HepG2 (cell line): Measurements from ENCODE around the gene SMG5. TPM values are rescaled to one million over a fixed set of nuclear protein-coding genes. Genes with fewer than 3 reads are reported as not detected.
A peak's percentile ranks its signal among the peaks of the same experiment; 100 is the strongest.

Experiments
- CEBPB ChIP-seq: IDR thresholded peaks from 2 replicates; pipeline ENCODE4 v1.6.1; 2011; ENCODE audit warnings: low read depth, low read length, improper control_type of control experiment, borderline replicate concordance
- CREBL2 ChIP-seq: sonication (generic); formaldehyde crosslinking; IDR thresholded peaks from 2 replicates; pipeline ENCODE4 v1.8.1; 2023; ENCODE audit warnings: missing genetic modification reagents, mild to moderate bottlenecking, borderline replicate concordance
- CREM ChIP-seq, 2 experiments: sonication (generic) in 1 of 2; formaldehyde crosslinking in 1 of 2; IDR thresholded peaks; 2 replicates each; pipeline versions ENCODE4 v1.4.0 to v1.6.1; 2016 to 2020; ENCODE audit warnings: antibody characterized with exemption in 1 of 2, mild to moderate bottlenecking in 1 of 2, missing genetic modification reagents in 1 of 2
- IRX3 ChIP-seq: sonication (generic); formaldehyde crosslinking; IDR thresholded peaks from 2 replicates; pipeline ENCODE4 v1.8.1; 2023; ENCODE audit warnings: mild to moderate bottlenecking, low read depth, missing genetic modification reagents, borderline replicate concordance
- MLXIP ChIP-seq: sonication (generic); formaldehyde crosslinking; IDR thresholded peaks from 2 replicates; pipeline ENCODE4 v1.9.0; 2021; ENCODE audit warnings: missing genetic modification reagents, borderline replicate concordance
- NR2C2 ChIP-seq: sonication (generic); formaldehyde crosslinking; IDR thresholded peaks from 2 replicates; pipeline ENCODE4 v1.4.0; 2020; ENCODE audit warnings: missing genetic modification reagents, mild to moderate bottlenecking, moderate library complexity, borderline replicate concordance
- RFX1 ChIP-seq: fragments of 450-650 bp; IDR thresholded peaks from 2 replicates; pipeline ENCODE4 v1.6.1; 2017
- SYNCRIP ChIP-seq: fragments of 200-400 bp; formaldehyde crosslinking; IDR thresholded peaks from 2 replicates; pipeline ENCODE4 v1.6.1; 2018; ENCODE audit warnings: mild to moderate bottlenecking, low read depth, low read length; ENCODE audit not compliant: insufficient read depth
- ZNF101 ChIP-seq: sonication (generic); formaldehyde crosslinking; IDR thresholded peaks from 2 replicates; pipeline ENCODE4 v1.4.0; 2020; ENCODE audit warnings: mild to moderate bottlenecking, low read depth, missing genetic modification reagents, borderline replicate concordance
- ZNF207 ChIP-seq: fragments of 450-650 bp; IDR thresholded peaks from 2 replicates; pipeline ENCODE4 v1.6.1; 2016; ENCODE audit warnings: antibody characterized with exemption, borderline replicate concordance
- ZNF746 ChIP-seq: sonication (generic); formaldehyde crosslinking; IDR thresholded peaks from 2 replicates; pipeline ENCODE4 v1.8.0; 2022; ENCODE audit warnings: mild to moderate bottlenecking, missing genetic modification reagents
- ZNF761 ChIP-seq: sonication (generic); formaldehyde crosslinking; conservative IDR thresholded peaks from 2 replicates; pipeline ENCODE4 v1.4.0; 2020; ENCODE audit warnings: mild to moderate bottlenecking, missing genetic modification reagents
- ZNF773 ChIP-seq: sonication (generic); formaldehyde crosslinking; IDR thresholded peaks from 2 replicates; pipeline ENCODE4 v1.4.0; 2020; ENCODE audit warnings: missing genetic modification reagents, borderline replicate concordance
- ZNF816 ChIP-seq: sonication (generic); formaldehyde crosslinking; IDR thresholded peaks from 2 replicates; pipeline ENCODE4 v1.8.0; 2022; ENCODE audit warnings: missing genetic modification reagents, mild to moderate bottlenecking, borderline replicate concordance
- polyA plus RNA-seq, 8 experiments: library from polyadenylated mRNA; depleted of rRNA in 3 of 8; stranded (reverse) in 7 of 8; unstranded in 1 of 8; fragments of >200 nt; fragmentation: Illumina TruSeq in 4 of 8; extraction: Trizol in 4 of 8; gene quantifications; 2 replicates each; pipeline versions ENCODE4 v1.2.1 to v1.2.3, GENCODE V29; 2011 to 2016; ENCODE audit warnings: low read depth in 4 of 8, missing spikeins in 1 of 8, mixed read lengths in 1 of 8; ENCODE audit not compliant: insufficient read depth in 1 of 8
- total RNA-seq, 5 experiments: library from RNA; depleted of rRNA; stranded (reverse); fragments of >200 nt; fragmentation: Illumina TruSeq; extraction: Trizol; gene quantifications; 2 replicates each; pipeline ENCODE4 v1.2.3, GENCODE V29; 2016; ENCODE audit warnings: low read depth in 1 of 5
- TF ChIP-seq, protein P1 (sequence below): IDR thresholded peaks from 2 replicates; pipeline ENCODE4 v1.6.1; 2016; ENCODE audit warnings: mild to moderate bottlenecking
- TF ChIP-seq, protein P2 (sequence below): sonication (generic); formaldehyde crosslinking; IDR thresholded peaks from 2 replicates; pipeline ENCODE4 v1.8.0; 2022; ENCODE audit warnings: mild to moderate bottlenecking, missing genetic modification reagents, moderate library complexity
- TF ChIP-seq, protein P3 (sequence below): sonication (generic); formaldehyde crosslinking; IDR thresholded peaks from 2 replicates; pipeline ENCODE4 v1.5.0; 2020; ENCODE audit warnings: missing genetic modification reagents

Gene SMG5
- total and polyA plus RNA-seq, 2 of the 13 experiments (the other 11 are each of a cell fraction or from before 2014, with no cell fraction given), result 50.5 to 84.0 TPM

DNA sequence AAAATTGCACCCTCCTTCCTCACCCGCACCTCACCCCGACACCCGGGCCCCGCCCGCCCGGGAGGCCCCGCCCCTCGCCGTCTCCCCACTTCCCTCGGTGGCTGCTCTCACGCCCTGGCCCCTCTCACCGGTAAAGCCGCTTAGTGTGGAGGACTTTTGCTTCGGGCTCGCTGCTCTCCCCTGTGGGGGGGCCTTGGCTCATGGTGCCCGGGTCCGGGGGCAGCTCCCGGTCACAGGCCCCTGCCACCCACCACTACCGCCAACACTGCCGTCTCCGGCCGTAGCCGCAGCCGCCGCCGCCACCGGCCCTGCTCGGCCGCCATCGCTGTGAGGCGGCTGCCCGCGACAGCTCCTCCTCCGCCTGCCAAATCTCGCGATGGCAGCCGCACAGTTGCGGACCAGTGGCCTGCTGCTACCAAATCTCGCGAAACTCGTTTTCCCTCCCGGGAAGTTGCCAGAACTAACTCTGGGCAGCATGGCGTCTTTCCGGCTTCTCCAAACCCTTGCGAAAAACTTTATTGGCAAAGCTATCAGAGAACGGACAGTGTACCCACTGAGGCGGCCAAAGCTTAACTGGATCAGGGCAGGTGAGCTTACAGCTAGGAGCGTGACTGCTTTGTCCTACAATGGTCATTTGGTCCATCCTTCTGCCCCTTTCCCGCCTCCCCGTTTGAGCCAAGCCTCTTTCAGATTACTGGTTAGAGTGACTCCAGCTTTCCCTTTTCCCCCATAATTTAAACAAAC is at the start of gene SMG5 (continued):
- TF ChIP-seq, protein P1, sequence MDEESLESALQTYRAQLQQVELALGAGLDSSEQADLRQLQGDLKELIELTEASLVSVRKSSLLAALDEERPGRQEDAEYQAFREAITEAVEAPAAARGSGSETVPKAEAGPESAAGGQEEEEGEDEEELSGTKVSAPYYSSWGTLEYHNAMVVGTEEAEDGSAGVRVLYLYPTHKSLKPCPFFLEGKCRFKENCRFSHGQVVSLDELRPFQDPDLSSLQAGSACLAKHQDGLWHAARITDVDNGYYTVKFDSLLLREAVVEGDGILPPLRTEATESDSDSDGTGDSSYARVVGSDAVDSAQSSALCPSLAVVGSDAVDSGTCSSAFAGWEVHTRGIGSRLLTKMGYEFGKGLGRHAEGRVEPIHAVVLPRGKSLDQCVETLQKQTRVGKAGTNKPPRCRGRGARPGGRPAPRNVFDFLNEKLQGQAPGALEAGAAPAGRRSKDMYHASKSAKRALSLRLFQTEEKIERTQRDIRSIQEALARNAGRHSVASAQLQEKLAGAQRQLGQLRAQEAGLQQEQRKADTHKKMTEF (CRISPR knock-in tag), result peak; percentile 95
- TF ChIP-seq CEBPB (no peak), ZNF207 (no peak), MLXIP (CRISPR knock-in tag) (no peak), ZNF773 (CRISPR knock-in tag) (0 out of 2 replicates have a peak, but pooled peaks have one; percentile 13), ZNF101 (CRISPR knock-in tag) (no peak), SYNCRIP (no peak), IRX3 (CRISPR knock-in tag) (no peak), ZNF746 (CRISPR knock-in tag) (no peak), RFX1 (no peak), CREBL2 (CRISPR knock-in tag) (no peak), ZNF816 (CRISPR knock-in tag) (0 out of 2 replicates have a peak, but pooled peaks have one; percentile 45), CREM (IDR thresholded peaks at IDR 0.05) (peak; percentile 84), CREM (CRISPR knock-in tag; IDR thresholded peaks at IDR 0.05) (no peak), NR2C2 (CRISPR knock-in tag) (peak; percentile 84), ZNF761 (CRISPR knock-in tag) (peak; percentile 85)
- TF ChIP-seq, protein P2, sequence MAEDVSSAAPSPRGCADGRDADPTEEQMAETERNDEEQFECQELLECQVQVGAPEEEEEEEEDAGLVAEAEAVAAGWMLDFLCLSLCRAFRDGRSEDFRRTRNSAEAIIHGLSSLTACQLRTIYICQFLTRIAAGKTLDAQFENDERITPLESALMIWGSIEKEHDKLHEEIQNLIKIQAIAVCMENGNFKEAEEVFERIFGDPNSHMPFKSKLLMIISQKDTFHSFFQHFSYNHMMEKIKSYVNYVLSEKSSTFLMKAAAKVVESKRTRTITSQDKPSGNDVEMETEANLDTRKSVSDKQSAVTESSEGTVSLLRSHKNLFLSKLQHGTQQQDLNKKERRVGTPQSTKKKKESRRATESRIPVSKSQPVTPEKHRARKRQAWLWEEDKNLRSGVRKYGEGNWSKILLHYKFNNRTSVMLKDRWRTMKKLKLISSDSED, result no peak
- TF ChIP-seq, protein P3, sequence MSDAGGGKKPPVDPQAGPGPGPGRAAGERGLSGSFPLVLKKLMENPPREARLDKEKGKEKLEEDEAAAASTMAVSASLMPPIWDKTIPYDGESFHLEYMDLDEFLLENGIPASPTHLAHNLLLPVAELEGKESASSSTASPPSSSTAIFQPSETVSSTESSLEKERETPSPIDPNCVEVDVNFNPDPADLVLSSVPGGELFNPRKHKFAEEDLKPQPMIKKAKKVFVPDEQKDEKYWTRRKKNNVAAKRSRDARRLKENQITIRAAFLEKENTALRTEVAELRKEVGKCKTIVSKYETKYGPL (CRISPR knock-in tag), result no peak
